ENCODE data around the gene PLEKHG4B. TPM values are rescaled to one million over a fixed set of nuclear protein-coding genes. Genes with fewer than 3 reads are reported as not detected.

Gene PLEKHG4B
- total RNA-seq, 1 experiment from 2014 or later, result 51.4 TPM

DNA sequence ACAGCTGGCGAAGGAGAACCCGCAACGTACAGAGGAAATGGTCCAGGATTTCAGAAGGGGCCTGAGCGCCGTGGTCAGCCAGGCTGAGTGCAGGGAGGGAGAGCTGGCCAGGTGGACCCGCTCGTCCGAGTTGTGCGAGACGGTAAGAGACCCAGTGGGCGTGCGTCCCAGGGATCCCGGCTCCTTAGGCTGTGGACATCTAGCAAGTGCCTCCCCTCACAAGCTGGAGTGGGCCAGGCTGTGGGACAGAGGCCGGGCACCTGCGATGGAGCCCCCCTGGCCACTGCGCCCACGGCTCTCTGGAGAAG is 69.8 kb downstream of the PLEKHG4B start:
- no peak for ATAC-seq

More for the DNA sequence above, 69.8 kb downstream of the PLEKHG4B start:
- Mint-ChIP-seq H3K4me1 (peaks cover 13% of the 10 kb centered on the region), H3K4me3 (no peak overlapping the region), H3K36me3 (peaks cover 45% of the 10 kb centered on the region), H3K27me3 (ENCODE audit: low read depth) (no peaks in the 10 kb centered on the region), H3K27ac (peak overlapping the region; percentile 79; the same call in 1 of the 2 replicates), H3K9me3 (peaks cover 12% of the 10 kb centered on the region)
- ChIA-PET POLR2A (interaction anchor here (0.5 kb wide), 1 partner anchor 71 kb away, joined by 3 read pairs; no protein-coding TSS in a partner anchor), CTCF (no interaction called here)
- DNase-seq (ENCODE audit: low spot score), result peak; percentile 7
- TF ChIP-seq SMAD3 (CRISPR knock-in tag; IDR thresholded peaks at IDR 0.05; ENCODE audit: borderline replicate concordance), result no peak
- TF ChIP-seq ZNF232 (CRISPR knock-in tag; IDR thresholded peaks at IDR 0.05), result no peak
- no peak for TF ChIP-seq ZNF219 (CRISPR knock-in tag; IDR thresholded peaks at IDR 0.05; ENCODE audit: borderline replicate concordance)
- no peak for TF ChIP-seq ZNF423 (CRISPR knock-in tag; IDR thresholded peaks at IDR 0.05)
- no peak for TF ChIP-seq IRF2 (CRISPR knock-in tag; IDR thresholded peaks at IDR 0.05; ENCODE audit: borderline replicate concordance, low read depth)
- TF ChIP-seq, protein P1, sequence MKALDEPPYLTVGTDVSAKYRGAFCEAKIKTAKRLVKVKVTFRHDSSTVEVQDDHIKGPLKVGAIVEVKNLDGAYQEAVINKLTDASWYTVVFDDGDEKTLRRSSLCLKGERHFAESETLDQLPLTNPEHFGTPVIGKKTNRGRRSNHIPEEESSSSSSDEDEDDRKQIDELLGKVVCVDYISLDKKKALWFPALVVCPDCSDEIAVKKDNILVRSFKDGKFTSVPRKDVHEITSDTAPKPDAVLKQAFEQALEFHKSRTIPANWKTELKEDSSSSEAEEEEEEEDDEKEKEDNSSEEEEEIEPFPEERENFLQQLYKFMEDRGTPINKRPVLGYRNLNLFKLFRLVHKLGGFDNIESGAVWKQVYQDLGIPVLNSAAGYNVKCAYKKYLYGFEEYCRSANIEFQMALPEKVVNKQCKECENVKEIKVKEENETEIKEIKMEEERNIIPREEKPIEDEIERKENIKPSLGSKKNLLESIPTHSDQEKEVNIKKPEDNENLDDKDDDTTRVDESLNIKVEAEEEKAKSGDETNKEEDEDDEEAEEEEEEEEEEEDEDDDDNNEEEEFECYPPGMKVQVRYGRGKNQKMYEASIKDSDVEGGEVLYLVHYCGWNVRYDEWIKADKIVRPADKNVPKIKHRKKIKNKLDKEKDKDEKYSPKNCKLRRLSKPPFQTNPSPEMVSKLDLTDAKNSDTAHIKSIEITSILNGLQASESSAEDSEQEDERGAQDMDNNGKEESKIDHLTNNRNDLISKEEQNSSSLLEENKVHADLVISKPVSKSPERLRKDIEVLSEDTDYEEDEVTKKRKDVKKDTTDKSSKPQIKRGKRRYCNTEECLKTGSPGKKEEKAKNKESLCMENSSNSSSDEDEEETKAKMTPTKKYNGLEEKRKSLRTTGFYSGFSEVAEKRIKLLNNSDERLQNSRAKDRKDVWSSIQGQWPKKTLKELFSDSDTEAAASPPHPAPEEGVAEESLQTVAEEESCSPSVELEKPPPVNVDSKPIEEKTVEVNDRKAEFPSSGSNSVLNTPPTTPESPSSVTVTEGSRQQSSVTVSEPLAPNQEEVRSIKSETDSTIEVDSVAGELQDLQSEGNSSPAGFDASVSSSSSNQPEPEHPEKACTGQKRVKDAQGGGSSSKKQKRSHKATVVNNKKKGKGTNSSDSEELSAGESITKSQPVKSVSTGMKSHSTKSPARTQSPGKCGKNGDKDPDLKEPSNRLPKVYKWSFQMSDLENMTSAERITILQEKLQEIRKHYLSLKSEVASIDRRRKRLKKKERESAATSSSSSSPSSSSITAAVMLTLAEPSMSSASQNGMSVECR (CRISPR knock-in tag; IDR thresholded peaks at IDR 0.05; ENCODE audit: borderline replicate concordance), result no peak
- no peak for TF ChIP-seq NFATC4 (CRISPR knock-in tag; IDR thresholded peaks at IDR 0.05)
- TF ChIP-seq EMX1 (CRISPR knock-in tag; IDR thresholded peaks at IDR 0.05), result no peak
- TF ChIP-seq, protein P2, sequence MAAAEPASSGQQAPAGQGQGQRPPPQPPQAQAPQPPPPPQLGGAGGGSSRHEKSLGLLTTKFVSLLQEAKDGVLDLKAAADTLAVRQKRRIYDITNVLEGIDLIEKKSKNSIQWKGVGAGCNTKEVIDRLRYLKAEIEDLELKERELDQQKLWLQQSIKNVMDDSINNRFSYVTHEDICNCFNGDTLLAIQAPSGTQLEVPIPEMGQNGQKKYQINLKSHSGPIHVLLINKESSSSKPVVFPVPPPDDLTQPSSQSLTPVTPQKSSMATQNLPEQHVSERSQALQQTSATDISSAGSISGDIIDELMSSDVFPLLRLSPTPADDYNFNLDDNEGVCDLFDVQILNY (CRISPR knock-in tag; IDR thresholded peaks at IDR 0.05), result no peak
- no peak for TF ChIP-seq TEAD4 (CRISPR knock-in tag; IDR thresholded peaks at IDR 0.05)
- TF ChIP-seq ZBTB21 (CRISPR knock-in tag; IDR thresholded peaks at IDR 0.05; ENCODE audit: borderline replicate concordance), result no peak
- TF ChIP-seq TCF7 (CRISPR knock-in tag; IDR thresholded peaks at IDR 0.05; ENCODE audit: low read depth), result no peak
- TF ChIP-seq ZNF425 (CRISPR knock-in tag; conservative IDR thresholded peaks at IDR 0.05), result no peak
- TF ChIP-seq, protein P3, sequence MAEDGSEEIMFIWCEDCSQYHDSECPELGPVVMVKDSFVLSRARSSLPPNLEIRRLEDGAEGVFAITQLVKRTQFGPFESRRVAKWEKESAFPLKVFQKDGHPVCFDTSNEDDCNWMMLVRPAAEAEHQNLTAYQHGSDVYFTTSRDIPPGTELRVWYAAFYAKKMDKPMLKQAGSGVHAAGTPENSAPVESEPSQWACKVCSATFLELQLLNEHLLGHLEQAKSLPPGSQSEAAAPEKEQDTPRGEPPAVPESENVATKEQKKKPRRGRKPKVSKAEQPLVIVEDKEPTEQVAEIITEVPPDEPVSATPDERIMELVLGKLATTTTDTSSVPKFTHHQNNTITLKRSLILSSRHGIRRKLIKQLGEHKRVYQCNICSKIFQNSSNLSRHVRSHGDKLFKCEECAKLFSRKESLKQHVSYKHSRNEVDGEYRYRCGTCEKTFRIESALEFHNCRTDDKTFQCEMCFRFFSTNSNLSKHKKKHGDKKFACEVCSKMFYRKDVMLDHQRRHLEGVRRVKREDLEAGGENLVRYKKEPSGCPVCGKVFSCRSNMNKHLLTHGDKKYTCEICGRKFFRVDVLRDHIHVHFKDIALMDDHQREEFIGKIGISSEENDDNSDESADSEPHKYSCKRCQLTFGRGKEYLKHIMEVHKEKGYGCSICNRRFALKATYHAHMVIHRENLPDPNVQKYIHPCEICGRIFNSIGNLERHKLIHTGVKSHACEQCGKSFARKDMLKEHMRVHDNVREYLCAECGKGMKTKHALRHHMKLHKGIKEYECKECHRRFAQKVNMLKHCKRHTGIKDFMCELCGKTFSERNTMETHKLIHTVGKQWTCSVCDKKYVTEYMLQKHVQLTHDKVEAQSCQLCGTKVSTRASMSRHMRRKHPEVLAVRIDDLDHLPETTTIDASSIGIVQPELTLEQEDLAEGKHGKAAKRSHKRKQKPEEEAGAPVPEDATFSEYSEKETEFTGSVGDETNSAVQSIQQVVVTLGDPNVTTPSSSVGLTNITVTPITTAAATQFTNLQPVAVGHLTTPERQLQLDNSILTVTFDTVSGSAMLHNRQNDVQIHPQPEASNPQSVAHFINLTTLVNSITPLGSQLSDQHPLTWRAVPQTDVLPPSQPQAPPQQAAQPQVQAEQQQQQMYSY (CRISPR knock-in tag; IDR thresholded peaks at IDR 0.05), result no peak
- TF ChIP-seq ATF2 (CRISPR knock-in tag; IDR thresholded peaks at IDR 0.05; ENCODE audit: borderline replicate concordance, low read depth), result no peak
- TF ChIP-seq, protein P4, sequence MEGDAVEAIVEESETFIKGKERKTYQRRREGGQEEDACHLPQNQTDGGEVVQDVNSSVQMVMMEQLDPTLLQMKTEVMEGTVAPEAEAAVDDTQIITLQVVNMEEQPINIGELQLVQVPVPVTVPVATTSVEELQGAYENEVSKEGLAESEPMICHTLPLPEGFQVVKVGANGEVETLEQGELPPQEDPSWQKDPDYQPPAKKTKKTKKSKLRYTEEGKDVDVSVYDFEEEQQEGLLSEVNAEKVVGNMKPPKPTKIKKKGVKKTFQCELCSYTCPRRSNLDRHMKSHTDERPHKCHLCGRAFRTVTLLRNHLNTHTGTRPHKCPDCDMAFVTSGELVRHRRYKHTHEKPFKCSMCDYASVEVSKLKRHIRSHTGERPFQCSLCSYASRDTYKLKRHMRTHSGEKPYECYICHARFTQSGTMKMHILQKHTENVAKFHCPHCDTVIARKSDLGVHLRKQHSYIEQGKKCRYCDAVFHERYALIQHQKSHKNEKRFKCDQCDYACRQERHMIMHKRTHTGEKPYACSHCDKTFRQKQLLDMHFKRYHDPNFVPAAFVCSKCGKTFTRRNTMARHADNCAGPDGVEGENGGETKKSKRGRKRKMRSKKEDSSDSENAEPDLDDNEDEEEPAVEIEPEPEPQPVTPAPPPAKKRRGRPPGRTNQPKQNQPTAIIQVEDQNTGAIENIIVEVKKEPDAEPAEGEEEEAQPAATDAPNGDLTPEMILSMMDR (IDR thresholded peaks at IDR 0.05), result no peak

All from WTC11 (cell line).